GM23338 (cell line): ENCODE measurements around the gene CARD9. TPM values are rescaled to one million over a fixed set of nuclear protein-coding genes. Genes with fewer than 3 reads are reported as not detected.

Experiments used
- ATAC-seq: fragments of 200-7000 bp; cut with Tn5 transposase; 3 replicates; pipeline ENCODE4 v1.9.1; 2020
- DNase-seq: peaks from one replicate; pipeline ENCODE4 v3.0.0-alpha.2; 2015; ENCODE audit warnings: low spot score
- H2AFZ ChIP-seq: fragments of 200-600 bp; sonication (generic); 2 replicates; pipeline ENCODE4 v1.8.0; 2016; ENCODE audit warnings: antibody characterized with exemption, mild to moderate bottlenecking, moderate library complexity
- H3F3A ChIP-seq: fragments of 200-600 bp; sonication (generic); replicated peaks from 2 replicates; pipeline ENCODE4 v1.8.0; 2017; ENCODE audit warnings: antibody characterized with exemption, mixed run types, low read depth
- H3K27ac ChIP-seq: fragments of 200-600 bp; sonication (generic); 2 replicates; pipeline ENCODE4 v1.6.1; 2016; ENCODE audit warnings: low read depth
- H3K27me3 ChIP-seq: fragments of 200-600 bp; sonication (generic); 2 replicates; pipeline ENCODE4 v1.8.0; 2016; ENCODE audit warnings: mild to moderate bottlenecking, mixed run types, moderate library complexity; ENCODE audit not compliant: insufficient read depth
- H3K36me3 ChIP-seq: fragments of 200-600 bp; sonication (generic); 2 replicates; pipeline ENCODE4 v1.8.0; 2016; ENCODE audit warnings: mild to moderate bottlenecking; ENCODE audit not compliant: insufficient read depth
- H3K4me1 ChIP-seq: fragments of 200-600 bp; sonication (generic); 2 replicates; pipeline ENCODE4 v1.8.0; 2016; ENCODE audit warnings: mild to moderate bottlenecking, moderate library complexity; ENCODE audit not compliant: insufficient read depth
- H3K4me2 ChIP-seq: fragments of 200-600 bp; sonication (generic); 2 replicates; pipeline ENCODE4 v1.7.1; 2017; ENCODE audit warnings: mixed run types
- H3K4me3 ChIP-seq: fragments of 200-600 bp; sonication (generic); 2 replicates; pipeline ENCODE4 v1.6.1; 2016; ENCODE audit warnings: mixed run types
- H3K79me2 ChIP-seq: fragments of 200-600 bp; sonication (generic); replicated peaks from 2 replicates; pipeline ENCODE4 v1.8.0; 2017; ENCODE audit warnings: mild to moderate bottlenecking; ENCODE audit not compliant: insufficient read depth
- H3K9me2 ChIP-seq: fragments of 200-600 bp; sonication (generic); 2 replicates; pipeline ENCODE4 v1.8.0; 2017; ENCODE audit not compliant: insufficient read depth
- H4K20me1 ChIP-seq: fragments of 200-600 bp; sonication (generic); replicated peaks from 2 replicates; pipeline ENCODE4 v1.8.0; 2017; ENCODE audit warnings: mild to moderate bottlenecking; ENCODE audit not compliant: insufficient read depth
- H3K27ac Mint-ChIP-seq: 2 replicates; pipeline ENCODE4 v1.8.0; 2020; ENCODE audit warnings: inconsistent platforms, mild to moderate bottlenecking, moderate library complexity, mixed read lengths
- H3K27me3 Mint-ChIP-seq: 3 replicates; pipeline ENCODE4 v1.8.0; 2022; ENCODE audit warnings: low read depth, mild to moderate bottlenecking, moderate library complexity, mixed read lengths, inconsistent platforms; ENCODE audit not compliant: insufficient read depth, poor library complexity
- H3K36me3 Mint-ChIP-seq: 3 replicates; pipeline ENCODE4 v1.8.0; 2021; ENCODE audit warnings: low read depth, mild to moderate bottlenecking, inconsistent platforms, moderate library complexity, mixed read lengths
- H3K4me1 Mint-ChIP-seq: 3 replicates; pipeline ENCODE4 v1.8.0; 2020; ENCODE audit warnings: mild to moderate bottlenecking, inconsistent platforms, mixed read lengths
- H3K4me3 Mint-ChIP-seq: 3 replicates; pipeline ENCODE4 v1.8.0; 2021; ENCODE audit warnings: moderate library complexity, mild to moderate bottlenecking, inconsistent platforms, mixed read lengths
- H3K9me3 Mint-ChIP-seq: 3 replicates; pipeline ENCODE4 v1.8.0; 2020; ENCODE audit warnings: moderate library complexity, mild to moderate bottlenecking, inconsistent platforms, mixed read lengths
- CREB1 ChIP-seq: fragments of 250-450 bp; sonication (Bioruptor Pico); IDR thresholded peaks from 2 replicates; pipeline ENCODE4 v1.5.0; 2020; ENCODE audit warnings: low read depth, mild to moderate bottlenecking, moderate library complexity
- CTCF ChIP-seq, 2 experiments: fragments of 200-600 bp in 1 of 2; sonication (generic) in 1 of 2; conservative IDR thresholded peaks; 2 replicates each; pipeline versions ENCODE4 v1.5.1 to v1.6.1; 2016 to 2017; ENCODE audit warnings: antibody characterized with exemption in 2 of 2, low read depth in 2 of 2, mild to moderate bottlenecking in 2 of 2, moderate library complexity in 1 of 2
- ETS1 ChIP-seq: IDR thresholded peaks from 2 replicates; pipeline ENCODE4 v1.6.1; 2016; ENCODE audit warnings: antibody characterized with exemption
- EZH2 ChIP-seq: fragments of 200-600 bp; sonication (generic); IDR thresholded peaks from one replicate; pipeline ENCODE4 v1.8.0; 2017; ENCODE audit warnings: antibody characterized with exemption, mild to moderate bottlenecking, low read depth; ENCODE audit not compliant: unreplicated experiment
- EZH2phosphoT487 ChIP-seq: fragments of 200-600 bp; sonication (generic); IDR thresholded peaks from one replicate; pipeline ENCODE4 v1.8.1; 2018; ENCODE audit warnings: antibody characterized with exemption; ENCODE audit not compliant: unreplicated experiment
- JUNB ChIP-seq: IDR thresholded peaks from one replicate; pipeline ENCODE4 v1.6.1; 2016; ENCODE audit warnings: antibody characterized with exemption; ENCODE audit not compliant: unreplicated experiment
- NANOG ChIP-seq: IDR thresholded peaks from 2 replicates; pipeline ENCODE4 v1.6.1; 2016; ENCODE audit warnings: antibody characterized with exemption, borderline replicate concordance
- POLR2AphosphoS5 ChIP-seq: IDR thresholded peaks from 2 replicates; pipeline ENCODE4 v1.6.1; 2016; ENCODE audit warnings: antibody characterized with exemption, low read depth
- REST ChIP-seq: IDR thresholded peaks from one replicate; pipeline ENCODE4 v1.6.1; 2018; ENCODE audit warnings: antibody characterized with exemption; ENCODE audit not compliant: unreplicated experiment
- ZNF114 ChIP-seq: fragments of 250-450 bp; sonication (Bioruptor Pico); IDR thresholded peaks from 2 replicates; pipeline ENCODE4 v1.5.0; 2020; ENCODE audit warnings: mild to moderate bottlenecking, moderate library complexity
- ZNF331 ChIP-seq: fragments of 250-450 bp; sonication (Bioruptor Pico); IDR thresholded peaks from 2 replicates; pipeline ENCODE4 v1.5.0; 2020; ENCODE audit warnings: low read depth, mild to moderate bottlenecking, moderate library complexity
- ZNF462 ChIP-seq: fragments of 250-450 bp; sonication (Bioruptor Pico); IDR thresholded peaks from 2 replicates; pipeline ENCODE4 v1.5.0; 2020; ENCODE audit warnings: mild to moderate bottlenecking, moderate library complexity
- polyA plus RNA-seq: library from polyadenylated mRNA; unstranded; fragments of >200 nt; fragmentation: Nextera tagmentation; extraction: Ambion mirVana; gene quantifications from 2 replicates; pipeline ENCODE4 v1.2.1, GENCODE V29; 2016
- total RNA-seq: library from RNA; depleted of rRNA; stranded (reverse); fragments of >200 nt; shearing (Covaris generic); gene quantifications from 2 replicates; pipeline ENCODE4 v1.2.3, GENCODE V29; 2014

Gene CARD9
- total and polyA plus RNA-seq, 2 experiments from 2014 or later = 0.49 to 0.63 TPM

- TF ChIP-seq REST = no peak
- TF ChIP-seq NANOG = no peak
- TF ChIP-seq JUNB = no peak
- no peak for TF ChIP-seq POLR2AphosphoS5
Observed at GRCh38 chr9:136383436-136383835, 10.0 kb upstream of the CARD9 start (continued).

GRCh38 chr9:136381966-136382513 is 8.6 kb upstream of the CARD9 start:
- Mint-ChIP-seq H3K9me3 (no peaks in the 10 kb centered on the region), H3K4me3 (no peak overlapping the region), H3K27me3 (no peaks in the 10 kb centered on the region), H3K4me1 (no peaks in the 10 kb centered on the region), H3K36me3 (peaks cover 42% of the 10 kb centered on the region), H3K27ac (no peak overlapping the region)
- DNase-seq (no peak), ATAC-seq (no peak)
- Histone ChIP-seq H3K27me3 (no peaks in the 10 kb centered on the region), H3F3A (0 out of 2 replicates have a peak, but pooled peaks cover 3% of the 10 kb centered on the region), H3K27ac (no peak overlapping the region), H2AFZ (no peak overlapping the region), H3K9me2 (no peaks in the 10 kb centered on the region), H3K4me3 (no peak overlapping the region), H3K4me1 (no peaks in the 10 kb centered on the region), H4K20me1 (peaks cover 6% of the 10 kb centered on the region; the same call in 1 of the 2 replicates), H3K36me3 (peaks cover 11% of the 10 kb centered on the region; the same call in 1 of the 2 replicates), H3K4me2 (no peak overlapping the region), H3K79me2 (no peaks in the 10 kb centered on the region)
- TF ChIP-seq EZH2 = no peak
- TF ChIP-seq ZNF114 (CRISPR knock-in tag) = no peak
- TF ChIP-seq JUNB = no peak
- no peak for TF ChIP-seq ZNF331 (CRISPR knock-in tag)
- TF ChIP-seq ETS1 = no peak
- no peak for TF ChIP-seq CTCF (conservative IDR thresholded peaks at IDR 0.05; ENCODE audit: low read depth in 2 of 2)
- no peak for TF ChIP-seq CREB1 (CRISPR knock-in tag)
- TF ChIP-seq POLR2AphosphoS5 = no peak
- TF ChIP-seq ZNF462 (CRISPR knock-in tag) = no peak
- no peak for TF ChIP-seq EZH2phosphoT487
- TF ChIP-seq NANOG = no peak
